Natural killer cell (primary cell): ENCODE measurements around the gene UPK3A. TPM values are rescaled to one million over a fixed set of nuclear protein-coding genes. Genes with fewer than 3 reads are reported as not detected.
A peak's percentile ranks its signal among the peaks of the same experiment; 100 is the strongest.
"Not testable (repeated sequence)": the region's sequence is repeated elsewhere in the genome, so short reads cannot be mapped to it uniquely, and the experiment has no call there.

Source experiments
- ATAC-seq, 3 donors: fragments of 150-1000 bp in 2 of 3; fragments of 200-7000 bp in 1 of 3; cut with Tn5 transposase; 1 replicate in 1 of 3; 2 replicates in 2 of 3; pipeline ENCODE4 v1.10.0; 2021; ENCODE audit warnings: mild to moderate bottlenecking in 2 of 3, moderate library complexity in 2 of 3
- DNase-seq, 2 donors: peaks; one replicate each; pipeline versions ENCODE4 v3.0.0 to v3.0.0-alpha.2; 2013 to 2021; ENCODE audit warnings: mixed read lengths in 1 of 2
- H3K27ac ChIP-seq: one replicate; pipeline ENCODE4 v1.5.1; 2013; ENCODE audit warnings: mild to moderate bottlenecking, low read length
- H3K27me3 ChIP-seq: one replicate; pipeline ENCODE4 v1.6.1; 2013; ENCODE audit warnings: low read length; ENCODE audit not compliant: control insufficient read depth, insufficient read depth
- H3K36me3 ChIP-seq: one replicate; pipeline ENCODE4 v1.6.1; 2013; ENCODE audit warnings: low read length; ENCODE audit not compliant: control insufficient read depth, insufficient read depth
- H3K4me1 ChIP-seq: one replicate; pipeline ENCODE4 v1.6.1; 2013; ENCODE audit warnings: low read length; ENCODE audit not compliant: control insufficient read depth, insufficient read depth
- H3K4me3 ChIP-seq: one replicate; pipeline ENCODE4 v1.5.1; 2013; ENCODE audit warnings: low read length
- H3K9me3 ChIP-seq: one replicate; pipeline ENCODE4 v1.6.1; 2013; ENCODE audit warnings: low read length; ENCODE audit not compliant: control insufficient read depth, insufficient read depth
- H3K27ac Mint-ChIP-seq, 2 donors: one replicate each; pipeline ENCODE4 v1.8.0; 2022; ENCODE audit warnings: mild to moderate bottlenecking in 2 of 2, mixed read lengths in 2 of 2, moderate library complexity in 1 of 2
- H3K27me3 Mint-ChIP-seq, 2 donors: one replicate each; pipeline ENCODE4 v1.8.0; 2022; ENCODE audit warnings: low read depth in 2 of 2, mixed read lengths in 2 of 2
- H3K36me3 Mint-ChIP-seq: one replicate; pipeline ENCODE4 v1.8.0; 2022; ENCODE audit warnings: mixed read lengths
- H3K4me1 Mint-ChIP-seq, 2 donors: one replicate each; pipeline ENCODE4 v1.8.0; 2022; ENCODE audit warnings: mixed read lengths in 2 of 2
- H3K4me3 Mint-ChIP-seq: one replicate; pipeline ENCODE4 v1.8.0; 2022; ENCODE audit warnings: mild to moderate bottlenecking, moderate library complexity, mixed read lengths
- H3K9me3 Mint-ChIP-seq, 2 donors: one replicate each; pipeline ENCODE4 v1.8.0; 2022; ENCODE audit warnings: mixed read lengths in 2 of 2
- CTCF ChIP-seq: fragments of 200-600 bp; IDR thresholded peaks from one replicate; pipeline ENCODE4 v1.8.0; 2022; ENCODE audit warnings: antibody characterized with exemption
- WGBS: methylation state at CpG from one replicate; pipeline ENCODE4 v1.1.7; 2013; ENCODE audit warnings: missing lambda C conversion rate; ENCODE audit not compliant: insufficient coverage; 5-methylcytosine and 5-hydroxymethylcytosine counted together
- intact Hi-C: fragments of 100-400 bp; cut with micrococcal nuclease; formaldehyde crosslinking; loops from one replicate; pipeline ENCODE4 v1.14.2; 2022
- total RNA-seq, 4 donors: library from RNA; stranded (reverse); fragments of 120-200 nt in 1 of 4; gene quantifications; one replicate each; pipeline versions ENCODE4 v1.2.3 to v1.2.4, GENCODE V29; 2013 to 2022

UPK3A gene
- total RNA-seq, 3 donors from 2014 or later (not counting 1 experiment from before 2014, with no cell fraction given) = 0.49 TPM; not detected in 2

- H3K4me3 Mint-ChIP-seq = no peak overlapping the region
- Histone ChIP-seq H3K27ac (no peak overlapping the region), H3K4me1 (peaks cover 14% of the 10 kb centered on the region), H3K4me3 (no peak overlapping the region), H3K9me3 (no peaks in the 10 kb centered on the region), H3K36me3 (peaks cover 30% of the 10 kb centered on the region), H3K27me3 (no peaks in the 10 kb centered on the region)
- DNase-seq (no peak), ATAC-seq (no peak)
- peaks cover 14 to 21% of the 10 kb centered on the region in 2 donors for H3K4me1 Mint-ChIP-seq
- H3K9me3 Mint-ChIP-seq = no peaks in the 10 kb centered on the region
- H3K27ac Mint-ChIP-seq = no peak overlapping the region
- no peaks in the 10 kb centered on the region for H3K36me3 Mint-ChIP-seq
- WGBS = 83% methylated on average over 7 of the region's 7 CpGs
- no peak for TF ChIP-seq CTCF
- H3K27me3 Mint-ChIP-seq = no peaks in the 10 kb centered on the region
- intact Hi-C loops = no loop called here
Observed at GRCh38 chr22:45323695-45324094, 38.9 kb downstream of the UPK3A start.

GRCh38 chr22:45324311-45324711, 39.6 kb downstream of the UPK3A start:
- intact Hi-C loops = no loop called here
- peaks cover 33% of the 10 kb centered on the region for H3K36me3 ChIP-seq
- ATAC-seq = no peak
- DNase-seq = peak in 1 of 2 donors; percentile 29
- TF ChIP-seq CTCF = no peak
- H3K4me3 ChIP-seq = no peak overlapping the region
- Mint-ChIP-seq H3K4me1 (peaks cover 8 to 14% of the 10 kb centered on the region in 2 donors), H3K36me3 (no peaks in the 10 kb centered on the region), H3K27me3 (no peaks in the 10 kb centered on the region), H3K9me3 (no peaks in the 10 kb centered on the region), H3K27ac (no peak overlapping the region), H3K4me3 (no peak overlapping the region)
- H3K9me3 ChIP-seq = no peaks in the 10 kb centered on the region
- WGBS = 95% methylated on average over 12 of the region's 12 CpGs
- peaks cover 9% of the 10 kb centered on the region for H3K4me1 ChIP-seq
- H3K27me3 ChIP-seq = no peaks in the 10 kb centered on the region
- H3K27ac ChIP-seq = no peak overlapping the region

GRCh38 chr22:45328261-45328660, 43.5 kb downstream of the UPK3A start:
- H3K27me3 Mint-ChIP-seq, H3K4me1 Mint-ChIP-seq, H3K4me3 Mint-ChIP-seq, ATAC-seq, H3K27ac ChIP-seq, H3K27ac Mint-ChIP-seq, H3K27me3 ChIP-seq, H3K4me1 ChIP-seq, H3K9me3 Mint-ChIP-seq, H3K4me3 ChIP-seq, intact Hi-C loops, H3K9me3 ChIP-seq, H3K36me3 Mint-ChIP-seq, DNase-seq: not testable (repeated sequence)
- 85% methylated on average over 7 of the region's 8 CpGs for WGBS
- H3K36me3 ChIP-seq = peaks cover 51% of the 10 kb centered on the region

GRCh38 chr22:45328822-45329529, 44.2 kb downstream of the UPK3A start:
- Histone ChIP-seq H3K27ac (no peak overlapping the region), H3K27me3 (no peaks in the 10 kb centered on the region), H3K4me3 (no peak overlapping the region), H3K36me3 (peaks cover 44% of the 10 kb centered on the region), H3K9me3 (no peaks in the 10 kb centered on the region), H3K4me1 (peaks cover 5% of the 10 kb centered on the region)
- H3K27ac Mint-ChIP-seq = no peak overlapping the region
- no peaks in the 10 kb centered on the region for H3K27me3 Mint-ChIP-seq
- no peak overlapping the region for H3K4me3 Mint-ChIP-seq
- intact Hi-C loops = no loop called here
- peaks cover 2 to 8% of the 10 kb centered on the region in 2 donors for H3K4me1 Mint-ChIP-seq
- H3K36me3 Mint-ChIP-seq = peaks cover 7% of the 10 kb centered on the region
- no peak for TF ChIP-seq CTCF
- ATAC-seq (no peak), DNase-seq (no peak)
- H3K9me3 Mint-ChIP-seq = no peaks in the 10 kb centered on the region
- 88% methylated on average over 8 of the region's 8 CpGs for WGBS
